ENCODE data around the gene IGHMBP2.

GRCh38 chr11:68970921-68971636 lies 67.4 kb downstream of the IGHMBP2 start:
- TF ChIP-seq NKRF (IDR thresholded peaks at IDR 0.05; ENCODE audit: borderline replicate concordance) (no peak), CTCF (IDR thresholded peaks at IDR 0.05 in 2 of 3, conservative IDR thresholded peaks at IDR 0.05 in 1 of 3; ENCODE audit: insufficient read depth in 2 of 3, low read depth in 1 of 3, low read length in 3 of 3) (no peak), FOSL1 (tag; conservative IDR thresholded peaks at IDR 0.05) (no peak), EP300 (IDR thresholded peaks at IDR 0.05; ENCODE audit: low read length) (no peak)
